Caco-2 (cell line): ENCODE data around the gene TMED3. TPM values are rescaled to one million over a fixed set of nuclear protein-coding genes. Genes with fewer than 3 reads are reported as not detected.
A peak's percentile ranks its signal among the peaks of the same experiment; 100 is the strongest.

Source experiments
- BruUV-seq: library from RNA; stranded (reverse); fragments of 400-500 nt; replicated peaks from 2 replicates; lab custom pipeline; 2021; lab: Mats Ljungman, UMichigan
- CTCF ChIA-PET: fragments of 300-600 bp; sonication (Branson Sonifier 250); formaldehyde crosslinking; loops from one replicate; lab custom pipeline; 2022; ENCODE audit warnings: antibody characterized with exemption; lab: Charles Lee
- POLR2A ChIA-PET: fragments of 300-600 bp; sonication (Branson Sonifier 250); formaldehyde crosslinking; loops from one replicate; lab custom pipeline; 2022; ENCODE audit warnings: antibody characterized with exemption; lab: Charles Lee
- DNase-seq, 2 experiments: peaks; one replicate each; pipeline versions ENCODE4 v3.0.0 to v3.0.0-alpha.2; 2020 to 2022
- H3K27me3 ChIP-seq: replicated peaks from 2 replicates; pipeline ENCODE4 v1.6.0; 2011; ENCODE audit warnings: low read length; ENCODE audit not compliant: control insufficient read depth, insufficient read depth
- H3K36me3 ChIP-seq: 2 replicates; pipeline ENCODE4 v1.5.1; 2011; ENCODE audit warnings: low read length; ENCODE audit not compliant: control insufficient read depth, insufficient read depth
- H3K4me1 ChIP-seq: fragments of 250-450 bp; sonication (Bioruptor Pico); 2 replicates; pipeline ENCODE4 v1.5.1; 2020; ENCODE audit warnings: mild to moderate bottlenecking
- H3K4me3 ChIP-seq: 2 replicates; pipeline ENCODE4 v1.5.1; 2011; ENCODE audit warnings: low read depth, mild to moderate bottlenecking, control low read depth, low read length
- H3K9me3 ChIP-seq: fragments of 250-450 bp; sonication (Bioruptor Pico); 2 replicates; pipeline ENCODE4 v1.5.1; 2020; ENCODE audit warnings: mild to moderate bottlenecking, moderate library complexity
- H3K27ac Mint-ChIP-seq: one replicate; pipeline ENCODE4 v1.8.0; 2022; ENCODE audit warnings: mixed read lengths; ENCODE audit not compliant: unreplicated experiment
- H3K27me3 Mint-ChIP-seq: one replicate; pipeline ENCODE4 v1.8.0; 2022; ENCODE audit warnings: mixed read lengths; ENCODE audit not compliant: insufficient read depth, unreplicated experiment
- H3K36me3 Mint-ChIP-seq: one replicate; pipeline ENCODE4 v1.8.0; 2022; ENCODE audit warnings: mild to moderate bottlenecking, mixed read lengths; ENCODE audit not compliant: insufficient read depth, unreplicated experiment
- H3K4me1 Mint-ChIP-seq: one replicate; pipeline ENCODE4 v1.8.0; 2022; ENCODE audit warnings: low read depth, mixed read lengths; ENCODE audit not compliant: unreplicated experiment
- H3K4me3 Mint-ChIP-seq: one replicate; pipeline ENCODE4 v1.8.0; 2022; ENCODE audit warnings: mild to moderate bottlenecking, moderate library complexity, mixed read lengths; ENCODE audit not compliant: unreplicated experiment
- H3K9me3 Mint-ChIP-seq: one replicate; pipeline ENCODE4 v1.8.0; 2022; ENCODE audit warnings: mixed read lengths; ENCODE audit not compliant: unreplicated experiment
- CTCF ChIP-seq, 2 experiments: fragments of 200-600 bp in 1 of 2; IDR thresholded peaks; 1 replicate in 1 of 2; 2 replicates in 1 of 2; pipeline versions ENCODE4 v1.5.1 to v1.8.0; 2011 to 2022; ENCODE audit warnings: antibody characterized with exemption in 1 of 2, control low read depth in 1 of 2, inconsistent platforms in 1 of 2, low read depth in 1 of 2, low read length in 1 of 2, mild to moderate bottlenecking in 1 of 2, moderate library complexity in 1 of 2; ENCODE audit not compliant: insufficient read depth in 1 of 2, severe bottlenecking in 1 of 2, unreplicated experiment in 1 of 2
- intact Hi-C: fragments of 100-400 bp; cut with micrococcal nuclease; formaldehyde crosslinking; loops from one replicate; pipeline ENCODE4 v1.10.0; 2022; ENCODE audit not compliant: unreplicated experiment
- total RNA-seq: library from RNA; stranded (reverse); gene quantifications from 2 replicates; pipeline ENCODE4 v1.2.3, GENCODE V29; 2022

Gene TMED3
- total RNA-seq, 1 experiment from 2014 or later = 92.2 TPM

GRCh38 chr15:79265987-79266579 lies 44.8 kb upstream of the TMED3 start:
- H3K27me3 Mint-ChIP-seq = peaks cover 11% of the 10 kb centered on the region
- no peaks in the 10 kb centered on the region for H3K9me3 Mint-ChIP-seq
- no peaks in the 10 kb centered on the region for H3K36me3 ChIP-seq
- H3K36me3 Mint-ChIP-seq = no peaks in the 10 kb centered on the region
- no peak overlapping the region for H3K27ac Mint-ChIP-seq
- intact Hi-C loops = no loop called here
- no peak for TF ChIP-seq CTCF (IDR thresholded peaks at IDR 0.05; ENCODE audit: insufficient read depth in 1 of 2, low read depth in 1 of 2, low read length in 1 of 2, severe bottlenecking in 1 of 2, unreplicated experiment in 1 of 2)
- ChIA-PET POLR2A (no interaction called here), CTCF (no interaction called here)
- no peaks in the 10 kb centered on the region for H3K4me1 Mint-ChIP-seq
- DNase-seq = no peak
- no TSS peak for BruUV-seq
- no peaks in the 10 kb centered on the region for H3K4me1 ChIP-seq
- H3K4me3 ChIP-seq = no peak overlapping the region
- H3K9me3 ChIP-seq = no peaks in the 10 kb centered on the region
- H3K4me3 Mint-ChIP-seq = no peak overlapping the region
- no peaks in the 10 kb centered on the region for H3K27me3 ChIP-seq

GRCh38 chr15:79282371-79283251 lies 28.3 kb upstream of the TMED3 start, which contains the start of gene ANKRD34C:
ANKRD34C (plus strand) TSS chr15:79282722; CDS start chr15:79293285, 10,563 bp downstream.
- intact Hi-C loops = no loop called here
- CTCF ChIA-PET = no interaction called here
- Histone ChIP-seq H3K4me1 (no peaks in the 10 kb centered on the region), H3K9me3 (no peaks in the 10 kb centered on the region), H3K36me3 (no peaks in the 10 kb centered on the region), H3K27me3 (no peaks in the 10 kb centered on the region), H3K4me3 (no peak within 1 kb of the TSS)
- H3K36me3 Mint-ChIP-seq = no peaks in the 10 kb centered on the region
- no TSS peak for BruUV-seq
- TF ChIP-seq CTCF (IDR thresholded peaks at IDR 0.05; ENCODE audit: insufficient read depth in 1 of 2, low read depth in 1 of 2, low read length in 1 of 2, severe bottlenecking in 1 of 2, unreplicated experiment in 1 of 2) = no peak
- no peaks in the 10 kb centered on the region for H3K4me1 Mint-ChIP-seq
- POLR2A ChIA-PET = no interaction called here
- no peak within 1 kb of the TSS for H3K4me3 Mint-ChIP-seq
- H3K27me3 Mint-ChIP-seq = peaks cover 37% of the 10 kb centered on the region
- H3K9me3 Mint-ChIP-seq = no peaks in the 10 kb centered on the region
- no peak within 1 kb of the TSS for H3K27ac Mint-ChIP-seq
- no peak for DNase-seq

- Histone ChIP-seq H3K27me3 (no peaks in the 10 kb centered on the region), H3K36me3 (no peaks in the 10 kb centered on the region), H3K4me1 (no peaks in the 10 kb centered on the region), H3K4me3 (no peak overlapping the region), H3K9me3 (no peaks in the 10 kb centered on the region)
- H3K27ac Mint-ChIP-seq = no peak overlapping the region
- intact Hi-C loops = no loop called here
- CTCF ChIA-PET = no interaction called here
- H3K4me1 Mint-ChIP-seq = no peaks in the 10 kb centered on the region
- no peak for TF ChIP-seq CTCF (IDR thresholded peaks at IDR 0.05; ENCODE audit: insufficient read depth in 1 of 2, low read depth in 1 of 2, low read length in 1 of 2, severe bottlenecking in 1 of 2, unreplicated experiment in 1 of 2)
- H3K36me3 Mint-ChIP-seq = no peaks in the 10 kb centered on the region
- DNase-seq = peak in 1 of 2 experiments; percentile 61
- no TSS peak for BruUV-seq
- H3K27me3 Mint-ChIP-seq = peaks cover 29% of the 10 kb centered on the region
- H3K9me3 Mint-ChIP-seq = no peaks in the 10 kb centered on the region
- POLR2A ChIA-PET = no interaction called here
- H3K4me3 Mint-ChIP-seq = no peak overlapping the region
Measured at GRCh38 chr15:79283252-79284048, 27.5 kb upstream of the TMED3 start.
